Activated T-cell treated with anti-CD3 and anti-CD28 coated beads, Interleukin-2, amount 50 U/mL, for 72 hours (primary cell): Measurements from ENCODE around the gene RPTOR. TPM values are rescaled to one million over a fixed set of nuclear protein-coding genes. Genes with fewer than 3 reads are reported as not detected.

Experiments
- ATAC-seq, 2 donors: fragments of 150-1000 bp; cut with Tn5 transposase; replicated peaks in 1 of 2; 2 replicates each; pipeline ENCODE4 v1.10.0; 2021; ENCODE audit warnings: moderate library complexity in 2 of 2, mild to moderate bottlenecking in 1 of 2
- DNase-seq, 2 donors: peaks; one replicate each; pipeline ENCODE4 v3.0.0; 2021 to 2022; ENCODE audit warnings: mixed read lengths in 1 of 2
- H3K27ac Mint-ChIP-seq: one replicate; pipeline ENCODE4 v1.8.0; 2022; ENCODE audit warnings: mild to moderate bottlenecking, moderate library complexity, mixed read lengths
- H3K27me3 Mint-ChIP-seq: one replicate; pipeline ENCODE4 v1.8.0; 2022; ENCODE audit warnings: low read depth, mixed read lengths
- H3K36me3 Mint-ChIP-seq, 2 donors: one replicate each; pipeline ENCODE4 v1.8.0; 2022; ENCODE audit warnings: mixed read lengths in 2 of 2, mild to moderate bottlenecking in 1 of 2; ENCODE audit not compliant: insufficient read depth in 2 of 2
- H3K4me1 Mint-ChIP-seq: one replicate; pipeline ENCODE4 v1.8.0; 2022; ENCODE audit warnings: low read depth, mixed read lengths
- H3K4me3 Mint-ChIP-seq, 2 donors: one replicate each; pipeline ENCODE4 v1.8.0; 2022; ENCODE audit warnings: mild to moderate bottlenecking in 2 of 2, mixed read lengths in 2 of 2, moderate library complexity in 2 of 2
- H3K9me3 Mint-ChIP-seq, 2 donors: one replicate each; pipeline ENCODE4 v1.8.0; 2022; ENCODE audit warnings: mixed read lengths in 2 of 2
- total RNA-seq, 2 donors: library from RNA; stranded (reverse); gene quantifications; one replicate each; pipeline ENCODE4 v1.2.3, GENCODE V29; 2022

The RPTOR gene
- total RNA-seq, 2 donors from 2014 or later = 50.8 to 62.0 TPM

GRCh38 chr17:80943346-80944145, 398.9 kb downstream of the RPTOR start:
- no peak for ATAC-seq
- DNase-seq = no peak
- Mint-ChIP-seq H3K36me3 (peaks cover 9 to 17% of the 10 kb centered on the region in 2 donors), H3K4me3 (no peak overlapping the region), H3K27me3 (no peaks in the 10 kb centered on the region), H3K27ac (no peak overlapping the region), H3K4me1 (peaks cover 13% of the 10 kb centered on the region), H3K9me3 (peaks cover 0 to 1% of the 10 kb centered on the region in 2 donors)

DNA sequence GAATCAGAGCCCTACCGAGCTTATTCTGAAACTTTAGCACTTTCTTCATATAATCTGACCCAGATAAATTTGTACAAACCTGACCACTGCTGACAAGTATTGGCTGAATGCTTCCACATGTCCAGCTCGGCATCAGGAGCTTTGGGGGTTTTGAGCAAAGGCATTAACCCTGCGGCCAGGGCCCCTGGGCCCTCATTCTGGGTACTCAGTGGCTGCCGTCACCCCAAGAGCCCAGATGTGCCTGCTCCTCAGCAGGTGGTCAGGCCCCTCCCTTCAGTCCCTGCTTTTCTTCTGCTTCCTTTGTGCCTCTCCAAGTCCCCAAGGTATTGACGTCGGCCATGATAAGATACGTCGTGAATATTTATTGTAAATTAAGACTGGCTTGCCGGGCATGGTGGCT, 399.7 kb downstream of the RPTOR start:
- peaks cover 0 to 1% of the 10 kb centered on the region in 2 donors for H3K9me3 Mint-ChIP-seq
- peaks cover 5% of the 10 kb centered on the region for H3K4me1 Mint-ChIP-seq
- ATAC-seq = no peak
- DNase-seq = no peak
- H3K27ac Mint-ChIP-seq = no peak overlapping the region
- H3K36me3 Mint-ChIP-seq = peaks cover 9 to 17% of the 10 kb centered on the region in 2 donors
- H3K27me3 Mint-ChIP-seq = no peaks in the 10 kb centered on the region
- no peak overlapping the region for H3K4me3 Mint-ChIP-seq

- no peaks in the 10 kb centered on the region for H3K4me1 Mint-ChIP-seq
- no peak overlapping the region for H3K4me3 Mint-ChIP-seq
- peaks cover 0 to 1% of the 10 kb centered on the region in 2 donors for H3K9me3 Mint-ChIP-seq
- H3K27ac Mint-ChIP-seq = no peak overlapping the region
- peaks cover 9 to 17% of the 10 kb centered on the region in 2 donors for H3K36me3 Mint-ChIP-seq
- H3K27me3 Mint-ChIP-seq = no peaks in the 10 kb centered on the region
- ATAC-seq (no peak), DNase-seq (no peak)
Measured at GRCh38 chr17:80945736-80946135, 401.1 kb downstream of the RPTOR start.

DNA sequence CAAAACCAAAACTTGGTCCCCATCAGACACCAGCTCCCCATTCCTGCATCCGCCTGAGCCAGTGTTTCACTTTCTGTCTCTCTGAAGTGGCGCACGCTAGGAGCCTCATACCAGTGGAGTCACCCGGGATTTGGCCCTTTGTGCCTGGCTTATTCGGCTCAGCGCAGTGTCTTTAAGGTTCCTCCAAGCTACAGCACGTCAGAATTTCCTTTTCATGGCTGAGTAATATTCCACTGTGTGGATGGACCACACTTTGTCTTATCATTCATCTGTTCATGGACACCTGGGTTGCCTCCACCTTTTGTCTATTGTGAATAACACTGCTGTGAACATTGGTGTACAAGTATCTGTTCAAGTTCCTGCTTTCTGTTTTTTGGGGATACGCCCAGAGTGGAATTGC, 401.8 kb downstream of the RPTOR start:
- Mint-ChIP-seq H3K4me3 (no peak overlapping the region), H3K36me3 (peaks cover 9 to 17% of the 10 kb centered on the region in 2 donors), H3K9me3 (peaks cover 0 to 1% of the 10 kb centered on the region in 2 donors), H3K4me1 (no peaks in the 10 kb centered on the region), H3K27me3 (no peaks in the 10 kb centered on the region), H3K27ac (no peak overlapping the region)
- no peak for ATAC-seq
- no peak for DNase-seq

GRCh38 chr17:80947200-80947940, 402.7 kb downstream of the RPTOR start:
- ATAC-seq (no peak), DNase-seq (no peak)
- Mint-ChIP-seq H3K27me3 (no peaks in the 10 kb centered on the region), H3K4me3 (no peak overlapping the region), H3K27ac (no peak overlapping the region), H3K36me3 (peaks cover 9 to 15% of the 10 kb centered on the region in 2 donors), H3K4me1 (no peaks in the 10 kb centered on the region), H3K9me3 (peaks cover 0 to 1% of the 10 kb centered on the region in 2 donors)

GRCh38 chr17:80948019-80948975, 403.7 kb downstream of the RPTOR start:
- no peaks in the 10 kb centered on the region for H3K27me3 Mint-ChIP-seq
- no peak overlapping the region for H3K27ac Mint-ChIP-seq
- peaks cover 0 to 1% of the 10 kb centered on the region in 2 donors for H3K9me3 Mint-ChIP-seq
- no peak for ATAC-seq
- DNase-seq = no peak
- no peak overlapping the region for H3K4me3 Mint-ChIP-seq
- peaks cover 9 to 15% of the 10 kb centered on the region in 2 donors for H3K36me3 Mint-ChIP-seq
- H3K4me1 Mint-ChIP-seq = no peaks in the 10 kb centered on the region

- H3K4me1 Mint-ChIP-seq = no peaks in the 10 kb centered on the region
- no peak overlapping the region for H3K27ac Mint-ChIP-seq
- DNase-seq (no peak), ATAC-seq (no peak)
- peaks cover 9 to 15% of the 10 kb centered on the region in 2 donors for H3K36me3 Mint-ChIP-seq
- no peak overlapping the region for H3K4me3 Mint-ChIP-seq
- peaks cover 0 to 1% of the 10 kb centered on the region in 2 donors for H3K9me3 Mint-ChIP-seq
- no peaks in the 10 kb centered on the region for H3K27me3 Mint-ChIP-seq
Measured at GRCh38 chr17:80948976-80949450, 404.4 kb downstream of the RPTOR start.

GRCh38 chr17:80949451-80950421, 405.1 kb downstream of the RPTOR start:
- no peak overlapping the region for H3K27ac Mint-ChIP-seq
- no peak overlapping the region for H3K4me3 Mint-ChIP-seq
- peaks cover 9 to 12% of the 10 kb centered on the region in 2 donors for H3K36me3 Mint-ChIP-seq
- no peak for ATAC-seq
- DNase-seq = no peak
- peaks cover 0 to 1% of the 10 kb centered on the region in 2 donors for H3K9me3 Mint-ChIP-seq
- H3K27me3 Mint-ChIP-seq = no peaks in the 10 kb centered on the region
- no peaks in the 10 kb centered on the region for H3K4me1 Mint-ChIP-seq

DNA sequence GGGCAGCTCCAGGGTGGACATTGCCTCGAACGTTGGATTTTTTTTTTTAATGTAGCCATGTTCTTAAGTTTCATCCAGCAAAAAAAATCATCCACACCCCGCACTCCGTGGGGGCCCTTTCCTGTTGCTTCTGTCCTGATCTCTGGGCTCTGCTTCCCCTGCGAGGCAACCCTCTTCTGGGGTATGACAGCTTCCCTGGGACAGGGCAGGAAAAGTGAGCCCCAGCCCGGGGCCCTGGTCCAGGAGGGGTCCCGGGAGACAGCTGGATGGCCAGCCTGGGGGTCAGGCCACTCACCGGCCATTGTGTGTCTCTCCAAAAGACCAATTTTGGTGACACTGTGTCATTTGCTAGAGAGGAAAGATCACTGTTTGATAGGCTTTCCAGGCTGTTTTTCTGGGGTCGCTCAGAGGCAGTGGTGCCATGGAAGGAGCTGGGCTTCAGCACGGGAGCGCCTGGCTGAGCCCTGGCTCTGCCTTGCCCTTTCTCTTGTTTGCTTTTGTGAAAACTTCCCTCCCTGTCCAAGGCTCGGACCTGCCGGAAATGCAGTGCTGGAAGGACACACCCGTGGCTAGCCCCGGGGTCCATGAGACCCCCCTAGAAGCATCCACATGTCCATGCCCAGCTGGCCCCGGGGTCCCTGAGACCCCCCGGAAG, 406.0 kb downstream of the RPTOR start:
- Mint-ChIP-seq H3K36me3 (peaks cover 9 to 12% of the 10 kb centered on the region in 2 donors), H3K4me3 (no peak overlapping the region), H3K9me3 (peaks cover 0 to 1% of the 10 kb centered on the region in 2 donors), H3K27me3 (no peaks in the 10 kb centered on the region), H3K4me1 (no peaks in the 10 kb centered on the region), H3K27ac (no peak overlapping the region)
- no peak for ATAC-seq
- no peak for DNase-seq

GRCh38 chr17:80951121-80952090, 406.8 kb downstream of the RPTOR start:
- Mint-ChIP-seq H3K27me3 (no peaks in the 10 kb centered on the region), H3K27ac (no peak overlapping the region), H3K4me1 (no peaks in the 10 kb centered on the region), H3K4me3 (no peak overlapping the region), H3K9me3 (peaks cover 0 to under 1% of the 10 kb centered on the region in 2 donors), H3K36me3 (peaks cover 5 to 7% of the 10 kb centered on the region in 2 donors)
- DNase-seq (no peak), ATAC-seq (no peak)
